ENCODE measurements around the gene IFNAR1.

The IFNAR1 gene

GRCh38 chr21:33296156-33296555 is 28.6 kb upstream of the IFNAR1 start:
- DNase-seq (ENCODE audit: low spot score) = no peak

GRCh38 chr21:33299181-33299752 is 25.5 kb upstream of the IFNAR1 start:
- peak; percentile 56 for DNase-seq (ENCODE audit: low spot score)
- TF ChIP-seq CTCF (IDR thresholded peaks at IDR 0.05; ENCODE audit: extremely low read depth, missing control alignments) = no peak

More at GRCh38 chr21:33296156-33296555, 28.6 kb upstream of the IFNAR1 start:
- no peak for TF ChIP-seq CTCF (IDR thresholded peaks at IDR 0.05; ENCODE audit: extremely low read depth, missing control alignments)

- no peak for TF ChIP-seq CTCF (IDR thresholded peaks at IDR 0.05; ENCODE audit: extremely low read depth, missing control alignments)
- no peak for DNase-seq (ENCODE audit: low spot score)
Observed at GRCh38 chr21:33300701-33301631, 23.8 kb upstream of the IFNAR1 start.

- no peak for DNase-seq (ENCODE audit: low spot score)
- TF ChIP-seq CTCF (IDR thresholded peaks at IDR 0.05; ENCODE audit: extremely low read depth, missing control alignments) = no peak
Observed at GRCh38 chr21:33301632-33302002, 23.2 kb upstream of the IFNAR1 start.

GRCh38 chr21:33302055-33302454 is 22.7 kb upstream of the IFNAR1 start:
- TF ChIP-seq CTCF (IDR thresholded peaks at IDR 0.05; ENCODE audit: extremely low read depth, missing control alignments) = no peak
- DNase-seq (ENCODE audit: low spot score) = no peak

GRCh38 chr21:33302796-33303195 is 22.0 kb upstream of the IFNAR1 start:
- TF ChIP-seq CTCF (IDR thresholded peaks at IDR 0.05; ENCODE audit: extremely low read depth, missing control alignments) = no peak
- DNase-seq (ENCODE audit: low spot score) = no peak

- no peak for DNase-seq (ENCODE audit: low spot score)
- no peak for TF ChIP-seq CTCF (IDR thresholded peaks at IDR 0.05; ENCODE audit: extremely low read depth, missing control alignments)
Observed at GRCh38 chr21:33305344-33305671, 19.5 kb upstream of the IFNAR1 start.
